Superior temporal gyrus (tissue), 1 donor: ENCODE results near the gene MEN1.

ENCODE experiments used
- DNase-seq: peaks from one replicate; pipeline ENCODE4 v3.0.0-alpha.2; 2016; ENCODE audit errors: extremely low spot score

The MEN1 gene

GRCh38 chr11:64762674-64763525 lies 47.5 kb downstream of the MEN1 start:
- no peak for DNase-seq

GRCh38 chr11:64762277-64762673 lies 48.1 kb downstream of the MEN1 start:
- no peak for DNase-seq

GRCh38 chr11:64760759-64761420 lies 49.5 kb downstream of the MEN1 start:
- DNase-seq, result no peak

- DNase-seq, result no peak
Measured at GRCh38 chr11:64759722-64760719, 50.3 kb downstream of the MEN1 start, which contains the start of gene PYGM. Gene PYGM (minus strand): TSS chr11:64759974. CDS start chr11:64759898, 76 bp downstream.

DNA sequence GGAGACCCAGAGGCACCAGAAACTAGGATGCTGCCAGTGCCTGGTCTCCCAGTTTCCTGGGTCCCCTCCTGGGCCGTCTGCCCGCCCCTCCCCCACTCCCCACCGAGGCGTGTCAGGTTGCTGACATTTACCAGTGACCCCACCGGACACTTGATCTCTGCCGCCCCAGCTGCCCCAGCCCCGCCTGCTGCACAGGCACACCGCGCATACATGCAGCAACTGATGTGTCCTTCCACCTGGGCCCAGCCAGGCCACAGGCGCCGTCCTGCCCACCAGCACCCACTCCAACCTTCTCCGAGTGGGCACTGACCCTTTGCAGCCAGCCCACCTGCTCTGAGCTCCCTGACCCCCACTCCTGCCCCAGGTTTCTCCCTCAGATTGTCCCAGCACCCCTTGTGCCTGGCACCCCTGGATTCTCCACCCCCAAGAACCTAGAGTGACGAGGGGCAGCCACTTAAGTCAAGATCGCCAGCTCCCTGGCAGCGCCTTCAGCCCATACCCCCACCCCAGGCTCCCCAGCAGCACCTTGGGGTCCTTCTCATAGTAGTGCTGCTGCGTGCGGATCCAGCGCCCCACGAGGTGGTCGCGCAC lies 51.1 kb downstream of the MEN1 start:
- DNase-seq, result no peak

DNA sequence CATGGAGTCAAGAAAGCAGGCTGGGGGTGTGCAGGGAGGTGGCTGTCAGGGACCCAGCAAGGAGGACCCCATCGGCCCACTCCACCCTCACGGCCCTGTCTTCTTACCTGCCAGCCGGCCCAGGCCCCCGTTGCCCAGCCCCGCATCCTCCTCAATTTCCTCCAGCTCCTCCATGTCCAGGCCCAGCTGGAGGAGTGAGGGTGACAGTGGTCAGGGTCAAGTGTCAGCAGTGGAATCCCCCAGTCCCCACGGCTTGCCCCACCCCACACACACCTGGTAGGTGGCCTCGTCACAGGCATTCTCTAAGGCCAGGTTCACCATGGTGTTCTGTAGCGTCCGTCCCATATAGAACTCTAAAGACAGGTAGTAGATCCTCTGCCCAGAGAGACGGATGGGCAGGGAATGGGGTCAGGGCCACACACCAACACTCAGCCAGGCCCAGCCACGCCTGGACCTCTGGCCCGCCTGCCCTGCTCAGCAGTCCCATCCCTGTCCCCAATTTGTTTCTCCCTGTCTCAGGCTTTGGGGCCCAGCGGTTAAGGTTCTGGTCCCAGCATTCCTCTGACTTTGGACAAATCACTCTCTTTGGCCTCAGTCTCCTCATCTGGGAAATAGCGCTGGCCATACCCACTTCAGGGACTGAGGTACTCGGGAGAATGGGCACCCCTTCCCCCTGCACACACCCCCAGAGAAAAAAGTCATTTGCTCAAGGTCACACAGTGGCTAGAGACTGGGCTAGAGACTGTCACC lies 51.8 kb downstream of the MEN1 start:
- DNase-seq, result no peak

- DNase-seq, result no peak
Measured at GRCh38 chr11:64757549-64758329, 52.6 kb downstream of the MEN1 start.

DNA sequence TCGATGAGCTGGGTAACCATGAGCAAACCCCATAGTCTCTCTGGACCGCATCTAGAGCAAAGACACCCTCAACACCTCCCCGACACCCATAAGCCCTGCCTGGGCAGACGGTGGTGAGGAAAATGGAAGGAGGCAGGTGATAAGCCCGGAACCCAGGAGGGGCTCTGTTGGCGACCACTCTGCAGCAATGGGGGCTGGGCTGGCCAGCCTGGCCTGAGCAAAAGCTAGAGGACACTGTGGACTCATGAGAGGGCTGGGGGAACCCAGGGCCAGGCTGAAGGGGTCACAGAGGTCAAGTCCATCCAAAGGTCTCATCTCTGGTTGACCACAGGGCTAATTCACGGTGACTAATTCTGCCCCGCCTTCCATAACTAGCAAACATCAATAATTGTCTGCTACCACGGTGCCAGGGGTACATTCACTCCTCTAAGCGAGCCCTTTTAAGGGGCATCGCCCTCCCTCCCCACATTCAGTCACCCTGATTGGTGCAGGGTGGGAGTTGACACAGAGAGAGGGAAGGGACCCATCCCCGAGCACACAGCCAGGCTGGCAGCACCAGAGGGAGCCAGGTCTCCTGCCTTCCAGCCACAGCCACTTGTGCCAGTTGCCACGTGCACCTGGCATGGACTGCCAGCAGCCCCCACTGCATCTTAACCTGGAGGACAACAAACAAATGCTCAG lies 54.5 kb downstream of the MEN1 start:
- no peak for DNase-seq

DNA sequence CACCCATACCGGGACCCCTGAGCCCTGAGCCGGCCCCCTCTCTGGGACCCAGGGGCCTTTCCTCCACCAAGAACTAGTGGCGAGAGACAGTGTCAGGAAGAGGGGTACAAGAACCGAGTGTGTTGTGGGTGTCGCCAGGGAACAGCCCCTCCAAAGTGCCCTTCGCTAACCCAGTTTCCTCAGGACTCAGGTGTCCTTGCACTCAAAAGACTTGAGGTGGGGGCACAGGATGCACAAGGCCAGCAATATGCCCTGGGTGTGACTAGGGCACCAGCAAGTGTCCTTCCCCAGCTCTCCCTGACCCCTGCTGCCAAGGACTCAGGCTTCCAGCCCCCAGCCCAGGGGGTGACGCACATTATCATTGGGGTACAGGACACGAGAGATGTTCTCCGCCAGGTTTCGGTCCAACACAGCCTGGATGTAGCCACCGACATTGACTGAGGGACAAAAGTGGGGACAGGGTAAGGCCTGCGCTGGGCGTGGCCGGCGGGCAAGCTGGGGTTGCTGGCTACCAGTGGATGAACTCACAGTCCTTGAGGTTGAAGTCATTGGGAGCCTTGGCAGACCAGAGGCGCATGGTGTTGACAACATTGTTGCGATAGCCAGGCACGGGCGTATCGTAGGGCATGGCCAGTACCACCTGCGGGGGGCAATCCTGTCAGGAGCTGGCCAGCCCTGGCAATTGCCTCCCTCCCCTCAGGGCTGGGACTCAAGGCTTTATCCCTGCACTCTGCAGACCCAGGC lies 55.3 kb downstream of the MEN1 start:
- DNase-seq, result no peak

DNA sequence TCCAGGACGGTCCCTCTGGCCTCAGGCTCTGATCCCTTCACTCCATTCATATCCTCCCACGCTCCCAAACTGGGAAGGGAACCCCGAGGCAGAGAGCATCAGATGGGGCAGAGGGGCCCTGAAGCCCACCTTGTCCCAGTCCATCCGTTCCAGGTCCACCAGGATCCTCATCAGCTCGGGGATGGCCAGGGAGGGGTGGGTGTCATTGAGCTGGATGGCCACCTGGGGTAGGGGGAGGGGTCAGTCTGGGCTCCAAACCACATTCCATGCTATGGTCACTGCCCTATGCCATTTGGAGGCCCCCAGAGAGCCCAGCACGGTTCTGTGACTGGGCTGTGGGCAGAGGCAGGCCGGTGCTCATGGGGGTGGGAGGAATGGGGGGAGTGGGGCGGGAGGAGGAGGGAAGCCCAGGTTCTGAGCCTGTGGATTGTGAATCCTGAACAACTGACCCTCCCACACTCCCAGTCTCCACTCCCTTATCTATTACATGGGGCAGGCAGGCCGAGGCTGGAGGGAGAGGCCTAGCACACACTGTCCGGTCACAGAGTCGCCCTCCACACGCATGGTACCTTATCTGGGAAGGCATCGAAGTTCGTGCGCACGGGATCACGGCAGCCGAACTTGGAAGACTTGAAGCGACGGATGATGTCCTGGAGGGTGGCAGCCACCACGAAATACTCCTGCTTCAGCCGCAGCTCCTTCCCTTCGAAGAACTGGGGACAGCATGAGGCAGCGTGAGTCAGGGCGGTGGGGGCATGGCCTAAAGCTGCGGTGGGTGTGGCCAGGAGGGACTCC lies 56.0 kb downstream of the MEN1 start:
- DNase-seq, result no peak
